Urothelium cell line (cell line): ENCODE results near the gene ITPR2.
A peak's percentile ranks its signal among the peaks of the same experiment; 100 is the strongest.
"Not testable (repeated sequence)": the region's sequence is repeated elsewhere in the genome, so short reads cannot be mapped to it uniquely, and the experiment has no call there.

Experiments
- DNase-seq: peaks from one replicate; pipeline ENCODE4 v3.0.0; 2011; ENCODE audit warnings: low spot score, mixed read lengths
- FAIRE-seq: peaks from 2 replicates; lab custom pipeline; 2011; peaks lifted over from hg19 to GRCh38; lab: Jason Lieb, UNC

The ITPR2 gene

GRCh38 chr12:26430596-26430995 is 402.4 kb downstream of the ITPR2 start:
- not testable (repeated sequence) for DNase-seq, FAIRE-seq

- DNase-seq (no peak), FAIRE-seq (no peak)
Measured at GRCh38 chr12:26429070-26429691, 403.8 kb downstream of the ITPR2 start.

- DNase-seq: no peak
- no peak for FAIRE-seq
Measured at GRCh38 chr12:26428420-26428819, 404.6 kb downstream of the ITPR2 start.

- FAIRE-seq: no peak
- no peak for DNase-seq
Measured at GRCh38 chr12:26426652-26427051, 406.3 kb downstream of the ITPR2 start.

GRCh38 chr12:26425587-26426260 is 407.3 kb downstream of the ITPR2 start:
- no peak for DNase-seq
- FAIRE-seq: no peak

GRCh38 chr12:26422839-26423398 is 410.1 kb downstream of the ITPR2 start:
- no peak for DNase-seq
- no peak for FAIRE-seq

- FAIRE-seq (no peak), DNase-seq (no peak)
Measured at GRCh38 chr12:26416550-26416949, 416.4 kb downstream of the ITPR2 start.

GRCh38 chr12:26410689-26411088 is 422.3 kb downstream of the ITPR2 start:
- DNase-seq (no peak), FAIRE-seq (no peak)

GRCh38 chr12:26406813-26407212 is 426.2 kb downstream of the ITPR2 start:
- no peak for FAIRE-seq
- DNase-seq: no peak

- FAIRE-seq (no peak), DNase-seq (no peak)
Measured at GRCh38 chr12:26406391-26406790, 426.6 kb downstream of the ITPR2 start.

GRCh38 chr12:26403601-26404000 is 429.4 kb downstream of the ITPR2 start:
- DNase-seq (no peak), FAIRE-seq (no peak)

GRCh38 chr12:26402648-26403047 is 430.3 kb downstream of the ITPR2 start:
- peak; percentile 64 for DNase-seq
- FAIRE-seq: no peak

GRCh38 chr12:26401874-26402273 is 431.1 kb downstream of the ITPR2 start:
- DNase-seq: no peak
- no peak for FAIRE-seq

- DNase-seq (no peak), FAIRE-seq (no peak)
Measured at GRCh38 chr12:26400627-26401026, 432.4 kb downstream of the ITPR2 start.

- FAIRE-seq: no peak
Measured at GRCh38 chr12:26399381-26399780, 433.6 kb downstream of the ITPR2 start.

GRCh38 chr12:26396402-26396801 is 436.6 kb downstream of the ITPR2 start:
- DNase-seq (no peak), FAIRE-seq (no peak)

More at GRCh38 chr12:26399381-26399780, 433.6 kb downstream of the ITPR2 start:
- DNase-seq: no peak

- FAIRE-seq (no peak), DNase-seq (no peak)
Measured at GRCh38 chr12:26389343-26389742, 443.7 kb downstream of the ITPR2 start.

GRCh38 chr12:26384536-26384935 is 448.5 kb downstream of the ITPR2 start:
- DNase-seq: no peak

GRCh38 chr12:26383041-26383440 is 450.0 kb downstream of the ITPR2 start:
- DNase-seq (no peak), FAIRE-seq (no peak)

More at GRCh38 chr12:26384536-26384935, 448.5 kb downstream of the ITPR2 start:
- no peak for FAIRE-seq

- no peak for FAIRE-seq
Measured at GRCh38 chr12:26380897-26381296, 452.1 kb downstream of the ITPR2 start.

GRCh38 chr12:26379777-26380467 is 453.1 kb downstream of the ITPR2 start:
- FAIRE-seq (no peak), DNase-seq (no peak)

More at GRCh38 chr12:26380897-26381296, 452.1 kb downstream of the ITPR2 start:
- DNase-seq: no peak

- DNase-seq (no peak), FAIRE-seq (no peak)
Measured at GRCh38 chr12:26378711-26379110, 454.3 kb downstream of the ITPR2 start.
